ENCODE results near the gene NSMCE1. TPM values are rescaled to one million over a fixed set of nuclear protein-coding genes. Genes with fewer than 3 reads are reported as not detected.

Gene NSMCE1
- total RNA-seq, 6 experiments from 2014 or later, result 23.7 to 42.3 (median 33.1) TPM

- TF ChIP-seq CTCF (IDR thresholded peaks at IDR 0.05), result no peak
- TF ChIP-seq POLR2A (IDR thresholded peaks at IDR 0.05), result peak; percentile 3
- H3K9me3 ChIP-seq, result no peaks in the 10 kb centered on the region
- H3K4me3 ChIP-seq, result peak overlapping the region in 1 of 3 donors; percentile 5
- H3K27ac ChIP-seq, result peak overlapping the region; percentile 43 to 75 (median 49)
- DNase-seq, result peak in 2 of 3 donors; percentile 78 to 80
- peak; percentile 55 to 65 (median 60) for ATAC-seq
- intact Hi-C loops (cut with DNase I), result loop anchor here (10.0 kb wide), 2 partner anchors 48 to 232 kb away; no protein-coding TSS in a partner anchor
- H3K36me3 ChIP-seq, result peaks cover 0 to 29% (median 1%) of the 10 kb centered on the region in 4 donors
- 48% methylated on average over 10 of the region's 30 CpGs for WGBS (ENCODE audit: insufficient coverage, low coverage, low lambda C conversion rate, missing lambda C conversion rate)
- no peaks in the 10 kb centered on the region for H3K27me3 ChIP-seq
- H3K4me1 ChIP-seq, result peaks cover 0 to 30% (median 15%) of the 10 kb centered on the region in 4 donors
Observed at GRCh38 chr16:27222249-27223225, 46.0 kb downstream of the NSMCE1 start.

GRCh38 chr16:27221576-27222248 lies 46.9 kb downstream of the NSMCE1 start:
- WGBS (ENCODE audit: insufficient coverage, low coverage, low lambda C conversion rate, missing lambda C conversion rate), result 78% methylated on average over 4 of the region's 8 CpGs
- Histone ChIP-seq H3K36me3 (peaks cover 0 to 31% (median 1%) of the 10 kb centered on the region in 4 donors), H3K27ac (peak overlapping the region; percentile 43 to 75 (median 49)), H3K27me3 (no peaks in the 10 kb centered on the region), H3K9me3 (no peaks in the 10 kb centered on the region), H3K4me1 (peaks cover 0 to 36% (median 18%) of the 10 kb centered on the region in 4 donors), H3K4me3 (no peak overlapping the region)
- DNase-seq, result peak in 1 of 3 donors; percentile 49
- intact Hi-C loops (cut with DNase I), result loop anchor here (10.0 kb wide), 2 partner anchors 47 to 233 kb away; no protein-coding TSS in a partner anchor
- TF ChIP-seq POLR2A (IDR thresholded peaks at IDR 0.05) (no peak), CTCF (IDR thresholded peaks at IDR 0.05) (no peak)
- peak in 2 of 4 donors; percentile 2 to 26 for ATAC-seq

GRCh38 chr16:27220991-27221390 lies 47.6 kb downstream of the NSMCE1 start:
- no peak overlapping the region for H3K4me3 ChIP-seq
- DNase-seq (peak in 1 of 3 donors; percentile 48), ATAC-seq (no peak)
- intact Hi-C loops (cut with DNase I), result loop anchor here (10.0 kb wide), 2 partner anchors 46 to 234 kb away; no protein-coding TSS in a partner anchor
- TF ChIP-seq POLR2A (IDR thresholded peaks at IDR 0.05) (no peak), CTCF (IDR thresholded peaks at IDR 0.05) (no peak)
- no peaks in the 10 kb centered on the region for H3K27me3 ChIP-seq
- no CpG with 5 or more reads among the region's 16 CpGs for WGBS (ENCODE audit: insufficient coverage, low coverage, low lambda C conversion rate, missing lambda C conversion rate)
- H3K4me1 ChIP-seq, result peaks cover 0 to 36% (median 21%) of the 10 kb centered on the region in 4 donors
- peaks cover 0 to 31% (median 1%) of the 10 kb centered on the region in 4 donors for H3K36me3 ChIP-seq
- no peaks in the 10 kb centered on the region for H3K9me3 ChIP-seq
- peak overlapping the region in 1 of 3 donors; percentile 75 for H3K27ac ChIP-seq

- peaks cover 0 to 38% (median 22%) of the 10 kb centered on the region in 4 donors for H3K4me1 ChIP-seq
- no peak overlapping the region for H3K4me3 ChIP-seq
- no peak overlapping the region for H3K27ac ChIP-seq
- 85% methylated on average over 4 of the region's 8 CpGs for WGBS (ENCODE audit: insufficient coverage, low coverage, low lambda C conversion rate, missing lambda C conversion rate)
- ATAC-seq, result no peak
- peaks cover 0 to 31% (median 1%) of the 10 kb centered on the region in 4 donors for H3K36me3 ChIP-seq
- no peaks in the 10 kb centered on the region for H3K9me3 ChIP-seq
- intact Hi-C loops (cut with DNase I), result loop anchor here (10.0 kb wide), 2 partner anchors 46 to 234 kb away; no protein-coding TSS in a partner anchor
- H3K27me3 ChIP-seq, result no peaks in the 10 kb centered on the region
- DNase-seq, result no peak
- TF ChIP-seq CTCF (IDR thresholded peaks at IDR 0.05) (no peak), POLR2A (IDR thresholded peaks at IDR 0.05) (no peak)
Observed at GRCh38 chr16:27220527-27220926, 48.0 kb downstream of the NSMCE1 start.
